Colonic mucosa (tissue), 4 donors: ENCODE data around the gene TRIM27. TPM values are rescaled to one million over a fixed set of nuclear protein-coding genes. Genes with fewer than 3 reads are reported as not detected.

Experiments used
- DNase-seq: peaks from one replicate; pipeline ENCODE4 v3.0.0-alpha.2; 2020
- H3K27ac ChIP-seq: fragments of 200-600 bp; one replicate; pipeline ENCODE4 v1.8.0; 2021
- H3K27me3 ChIP-seq: fragments of 200-600 bp; one replicate; pipeline ENCODE4 v1.8.0; 2021
- H3K36me3 ChIP-seq: fragments of 200-600 bp; one replicate; pipeline ENCODE4 v1.8.0; 2021
- H3K4me1 ChIP-seq: fragments of 200-600 bp; one replicate; pipeline ENCODE4 v1.8.0; 2021; ENCODE audit warnings: mild to moderate bottlenecking
- H3K4me3 ChIP-seq: fragments of 200-600 bp; one replicate; pipeline ENCODE4 v1.8.0; 2021
- H3K9ac ChIP-seq, 2 donors: one replicate each; pipeline ENCODE4 v1.7.0; 2013; ENCODE audit warnings: control low read depth in 2 of 2, low read depth in 2 of 2, low read length in 2 of 2
- H3K9me3 ChIP-seq: fragments of 200-600 bp; one replicate; pipeline ENCODE4 v1.8.0; 2021
- intact Hi-C: fragments of 100-400 bp; cut with DNase I; formaldehyde crosslinking; loops from one replicate; pipeline ENCODE4 v1.14.1; 2022
- total RNA-seq, 2 donors: library from RNA; stranded (reverse); fragmentation: NEBNext Ultra II Directional in 1 of 2; extraction: Animal tissue kit (Norgen Biotek cat#: 25700) in 1 of 2; gene quantifications; one replicate each; pipeline ENCODE4 v1.2.1, GENCODE V29; 2021
- TF ChIP-seq, protein P1 (sequence below): fragments of 200-600 bp; IDR thresholded peaks from one replicate; pipeline ENCODE4 v1.8.0; 2022; ENCODE audit warnings: antibody characterized with exemption, mild to moderate bottlenecking
- donor health status: healthy.
- donor health status: DM: no; HTN: no; CAD: no.
- donor health status: DM: no; HTN: no; CAD: no.

Gene TRIM27
- total RNA-seq, 2 donors from 2014 or later: 26.9 to 47.7 TPM

DNA sequence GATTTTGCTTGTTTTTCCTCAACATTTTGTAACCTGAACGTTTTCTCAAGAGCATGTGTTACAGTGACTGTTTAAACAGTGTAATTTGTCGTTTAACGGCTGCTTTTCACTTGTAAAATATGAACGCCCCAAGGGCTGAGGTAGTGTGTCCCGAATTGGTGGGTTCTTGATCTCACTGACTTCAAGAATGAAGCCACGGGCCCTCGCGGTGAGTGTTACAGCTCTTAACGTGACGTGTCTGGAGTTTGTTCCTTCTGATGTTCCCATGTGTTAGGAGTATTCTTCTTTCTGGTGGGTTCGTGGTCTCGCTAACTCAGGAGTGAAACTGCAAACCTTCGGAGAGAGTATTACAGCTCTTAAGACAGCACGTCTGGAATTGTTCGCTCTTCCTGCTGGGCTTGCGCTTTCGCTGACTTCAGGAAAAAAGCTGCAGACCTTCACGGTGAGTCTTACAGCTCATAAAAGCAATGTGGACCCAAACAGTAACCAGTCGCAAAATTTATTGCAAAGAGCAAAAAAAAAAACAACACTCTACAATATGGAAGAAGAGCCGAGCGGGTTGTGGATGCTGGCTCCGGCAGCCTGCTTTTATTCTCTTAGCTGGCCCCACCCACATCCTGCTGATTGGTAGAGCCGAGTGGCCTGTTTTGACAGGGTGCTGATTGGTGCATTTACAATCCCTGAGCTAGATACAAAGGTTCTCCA, 25.1 kb upstream of the TRIM27 start:
- Histone ChIP-seq H3K9me3 (no peaks in the 10 kb centered on the region), H3K36me3 (no peaks in the 10 kb centered on the region), H3K9ac (no peak overlapping the region), H3K4me3 (no peak overlapping the region), H3K27me3 (no peaks in the 10 kb centered on the region), H3K27ac (no peak overlapping the region), H3K4me1 (no peaks in the 10 kb centered on the region)
- no peak for DNase-seq
- intact Hi-C loops: no loop called here
- TF ChIP-seq, protein P1, sequence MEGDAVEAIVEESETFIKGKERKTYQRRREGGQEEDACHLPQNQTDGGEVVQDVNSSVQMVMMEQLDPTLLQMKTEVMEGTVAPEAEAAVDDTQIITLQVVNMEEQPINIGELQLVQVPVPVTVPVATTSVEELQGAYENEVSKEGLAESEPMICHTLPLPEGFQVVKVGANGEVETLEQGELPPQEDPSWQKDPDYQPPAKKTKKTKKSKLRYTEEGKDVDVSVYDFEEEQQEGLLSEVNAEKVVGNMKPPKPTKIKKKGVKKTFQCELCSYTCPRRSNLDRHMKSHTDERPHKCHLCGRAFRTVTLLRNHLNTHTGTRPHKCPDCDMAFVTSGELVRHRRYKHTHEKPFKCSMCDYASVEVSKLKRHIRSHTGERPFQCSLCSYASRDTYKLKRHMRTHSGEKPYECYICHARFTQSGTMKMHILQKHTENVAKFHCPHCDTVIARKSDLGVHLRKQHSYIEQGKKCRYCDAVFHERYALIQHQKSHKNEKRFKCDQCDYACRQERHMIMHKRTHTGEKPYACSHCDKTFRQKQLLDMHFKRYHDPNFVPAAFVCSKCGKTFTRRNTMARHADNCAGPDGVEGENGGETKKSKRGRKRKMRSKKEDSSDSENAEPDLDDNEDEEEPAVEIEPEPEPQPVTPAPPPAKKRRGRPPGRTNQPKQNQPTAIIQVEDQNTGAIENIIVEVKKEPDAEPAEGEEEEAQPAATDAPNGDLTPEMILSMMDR: no peak

DNA sequence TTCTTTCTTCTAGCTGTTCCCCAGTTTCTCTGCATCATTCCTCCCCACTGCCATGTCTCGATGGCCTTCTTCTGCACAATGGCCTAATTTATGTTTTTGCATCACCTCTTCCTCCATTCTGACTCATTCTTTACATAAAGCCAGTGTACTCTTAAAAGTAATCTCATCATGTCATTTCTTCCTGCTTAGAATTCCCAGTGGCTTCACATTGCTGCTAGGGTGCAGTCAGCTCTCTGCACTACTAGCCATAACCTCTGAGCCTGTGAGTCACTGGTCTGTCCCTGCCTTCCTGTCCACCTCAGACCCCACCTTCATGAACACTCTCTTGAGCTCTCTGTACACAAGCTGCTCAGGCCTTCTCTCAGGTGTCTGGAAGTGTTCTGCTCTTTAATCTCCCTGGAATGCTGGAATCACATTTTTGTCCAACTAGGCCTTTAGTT, 24.1 kb upstream of the TRIM27 start:
- peak overlapping the region; percentile 62 for H3K27ac ChIP-seq
- H3K4me3 ChIP-seq: no peak overlapping the region
- H3K27me3 ChIP-seq: no peaks in the 10 kb centered on the region
- TF ChIP-seq, protein P1: no peak
- H3K9ac ChIP-seq: no peak overlapping the region
- no peaks in the 10 kb centered on the region for H3K36me3 ChIP-seq
- H3K9me3 ChIP-seq: no peaks in the 10 kb centered on the region
- intact Hi-C loops: no loop called here
- H3K4me1 ChIP-seq: no peaks in the 10 kb centered on the region
- peak; percentile 48 for DNase-seq

DNA sequence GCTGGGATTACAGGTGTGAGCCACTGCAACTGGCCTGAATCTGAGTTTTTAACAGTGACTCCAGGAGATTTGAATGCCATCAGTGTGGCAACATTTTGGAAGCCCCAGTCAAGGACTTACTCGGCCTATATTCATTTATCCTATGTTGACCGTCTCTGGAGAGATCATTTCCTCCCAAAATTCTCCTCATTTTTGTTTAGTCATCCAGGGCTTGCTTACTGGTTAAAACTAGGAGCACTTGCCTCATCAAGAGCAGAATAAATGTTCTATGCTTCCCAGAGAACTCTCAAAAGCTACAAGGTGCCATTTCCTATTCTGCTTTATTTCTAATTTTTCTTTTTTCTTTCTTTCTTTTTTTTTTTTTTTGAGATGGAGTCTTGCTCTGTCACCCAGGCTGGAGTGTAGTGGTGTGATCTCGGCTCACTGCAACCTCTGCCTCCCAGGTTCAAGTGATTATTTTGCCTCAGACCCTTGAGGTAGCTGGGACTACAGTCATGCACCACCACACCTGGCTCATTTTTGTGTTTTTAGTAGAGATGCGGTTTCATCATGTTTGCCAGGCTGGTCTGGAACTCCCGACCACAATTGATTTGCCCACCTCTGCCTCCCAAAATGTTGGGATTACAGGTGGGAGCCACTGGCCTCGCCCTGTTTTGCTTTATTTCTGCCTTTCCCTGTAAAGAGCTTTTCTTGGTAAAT, 23.4 kb upstream of the TRIM27 start:
- no peaks in the 10 kb centered on the region for H3K27me3 ChIP-seq
- no peak overlapping the region for H3K9ac ChIP-seq
- no peaks in the 10 kb centered on the region for H3K4me1 ChIP-seq
- H3K9me3 ChIP-seq: no peaks in the 10 kb centered on the region
- H3K4me3 ChIP-seq: no peak overlapping the region
- DNase-seq: no peak
- H3K27ac ChIP-seq: peak overlapping the region; percentile 62
- TF ChIP-seq, protein P1: no peak
- H3K36me3 ChIP-seq: no peaks in the 10 kb centered on the region
- intact Hi-C loops: no loop called here

DNA sequence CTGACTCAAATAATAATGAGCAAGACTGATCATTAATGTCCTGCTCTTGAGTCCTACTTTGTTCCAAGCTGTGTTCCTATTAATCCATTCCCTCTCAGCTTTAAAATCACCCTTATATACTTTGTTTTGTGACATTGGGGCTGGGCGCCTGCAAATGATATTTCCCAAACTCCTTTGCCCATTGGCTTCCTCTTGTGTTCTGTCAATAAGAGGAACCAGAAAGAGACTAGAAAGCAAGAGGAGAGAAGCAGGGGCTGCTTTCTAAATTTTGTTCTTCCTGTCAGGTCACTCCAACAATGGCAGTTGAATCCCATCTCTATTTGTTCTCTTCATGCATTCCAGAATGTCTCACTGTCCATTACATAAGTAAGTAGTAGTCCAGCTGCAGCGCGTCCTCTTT, 21.6 kb upstream of the TRIM27 start:
- Histone ChIP-seq H3K27me3 (no peaks in the 10 kb centered on the region), H3K4me3 (no peak overlapping the region), H3K9me3 (no peaks in the 10 kb centered on the region), H3K4me1 (no peaks in the 10 kb centered on the region), H3K27ac (no peak overlapping the region), H3K9ac (no peak overlapping the region), H3K36me3 (no peaks in the 10 kb centered on the region)
- intact Hi-C loops: no loop called here
- TF ChIP-seq, protein P1: no peak
- DNase-seq: no peak

DNA sequence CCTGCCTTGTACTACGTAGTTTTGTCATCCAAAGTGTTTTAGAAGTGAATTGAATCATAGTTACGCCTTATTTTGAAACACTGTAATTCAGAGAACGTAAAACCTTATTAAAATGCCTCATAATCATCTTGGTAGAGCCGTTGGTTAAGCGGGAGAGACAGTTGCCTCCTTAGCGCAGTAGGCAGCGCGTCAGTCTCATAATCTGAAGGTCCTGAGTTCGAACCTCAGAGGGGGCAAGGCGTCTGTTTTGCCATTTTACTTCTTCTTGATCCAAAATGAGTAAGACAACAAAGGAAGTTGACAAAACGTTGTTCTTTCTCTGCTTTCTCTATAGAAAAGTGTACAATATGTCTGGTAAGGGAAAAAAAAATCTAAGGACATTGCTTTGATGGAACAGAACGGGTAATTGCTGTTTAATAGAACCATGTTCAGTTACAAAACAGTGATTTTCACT, 20.7 kb upstream of the TRIM27 start:
- H3K27ac ChIP-seq: peak overlapping the region; percentile 83
- H3K4me3 ChIP-seq: peak overlapping the region; percentile 48
- no peaks in the 10 kb centered on the region for H3K27me3 ChIP-seq
- H3K9me3 ChIP-seq: no peaks in the 10 kb centered on the region
- H3K4me1 ChIP-seq: no peaks in the 10 kb centered on the region
- TF ChIP-seq, protein P1: no peak
- no peaks in the 10 kb centered on the region for H3K36me3 ChIP-seq
- DNase-seq: peak; percentile 73
- intact Hi-C loops: loop anchor here (5.0 kb wide), 1 partner anchor 47 kb away; no protein-coding TSS in a partner anchor
- H3K9ac ChIP-seq: peak overlapping the region; percentile 75 to 80
